Measurements from ENCODE around the gene PPP6R2. TPM values are rescaled to one million over a fixed set of nuclear protein-coding genes. Genes with fewer than 3 reads are reported as not detected.

The PPP6R2 gene
- total and polyA plus RNA-seq, 9 of the 15 experiments (the other 6 are each of a cell fraction or from before 2014, with no cell fraction given), result 0.32 to 39.8 (median 21.4) TPM

DNA sequence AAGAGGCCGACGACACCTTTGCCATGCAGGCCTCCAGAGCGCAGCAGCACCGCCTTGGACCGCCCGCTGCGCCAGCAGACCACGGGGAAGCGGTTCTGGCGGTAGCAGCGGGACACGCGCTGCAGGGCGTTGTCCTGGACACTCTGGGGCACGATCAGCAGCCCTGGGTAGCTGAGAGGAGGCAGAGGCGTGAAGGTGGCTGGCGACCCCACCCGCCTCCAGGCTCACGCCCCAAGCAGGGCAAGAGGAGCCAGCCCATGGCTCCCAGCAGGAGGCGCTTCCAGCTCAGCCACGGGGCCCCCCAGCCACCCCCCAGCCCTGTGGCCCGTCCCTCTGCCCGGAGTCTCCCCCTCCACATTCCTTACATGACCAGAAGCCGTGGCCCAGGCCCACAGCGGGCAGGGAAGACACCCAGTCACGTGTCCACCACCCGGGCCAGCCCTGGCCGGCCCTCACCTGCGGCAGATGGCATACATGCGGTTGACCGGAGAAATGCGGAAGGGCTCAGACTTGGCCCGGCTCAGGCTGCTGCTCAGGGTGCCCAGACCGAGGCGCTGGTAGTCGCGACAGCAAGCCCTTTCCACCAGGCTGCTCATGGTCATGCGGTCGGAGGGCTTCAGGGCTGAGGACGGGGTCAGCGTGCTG lies 116.5 kb downstream of the PPP6R2 start:
- BruUV-seq (replicated peaks), result TSS peak; percentile 36
- no peak for DNase-seq (ENCODE audit: extremely low read depth in 1 of 4, low spot score in 3 of 4)
- WGBS (ENCODE audit: insufficient coverage, low coverage, missing lambda C conversion rate), result 97% methylated on average over 5 of the region's 41 CpGs

More for the DNA sequence above, 116.5 kb downstream of the PPP6R2 start:
- Histone ChIP-seq H3K79me2 (ENCODE audit: control insufficient read depth, insufficient read depth, low read length) (no peaks in the 10 kb centered on the region), H3K4me2 (ENCODE audit: insufficient read depth, low read length) (no peak overlapping the region), H3K9me3 (replicated peaks; ENCODE audit: control insufficient read depth, insufficient read depth, low read depth, low read length) (no peaks in the 10 kb centered on the region), H3K36me3 (ENCODE audit: control insufficient read depth, insufficient read depth, low read length) (peaks cover 56% of the 10 kb centered on the region; the same call in 1 of the 3 replicates), H3K4me3 (no peak overlapping the region), H3K27ac (ENCODE audit: extremely low read depth, low read depth, low read length) (no peak overlapping the region), H3K9ac (ENCODE audit: insufficient read depth in 1 of 2, low read depth in 2 of 2, low read length in 2 of 2) (no peak overlapping the region), H4K20me1 (replicated peaks; ENCODE audit: control insufficient read depth, insufficient read depth, low read length) (no peaks in the 10 kb centered on the region), H3K4me1 (replicated peaks in 1 of 2; ENCODE audit: control insufficient read depth in 2 of 2, insufficient read depth in 2 of 2, low read length in 2 of 2) (peaks cover 0 to 4% of the 10 kb centered on the region in 2 experiments; a peak in 1 of 5 replicates), H2AFZ (ENCODE audit: low read depth, low read length) (no peak overlapping the region), H3K27me3 (ENCODE audit: control insufficient read depth in 2 of 2, insufficient read depth in 2 of 2, low read length in 2 of 2) (no peaks in the 10 kb centered on the region), H3K9me1 (ENCODE audit: control insufficient read depth, insufficient read depth, low read length) (no peaks in the 10 kb centered on the region)
- intact Hi-C loops (cut with micrococcal nuclease) (no loop called here), in situ Hi-C loops (cut with MboI) (no loop called here)
- peak; percentile 95 for TF ChIP-seq ZBTB33 (CRISPR knock-in tag; IDR thresholded peaks at IDR 0.05)
- TF ChIP-seq HNRNPUL1 (IDR thresholded peaks at IDR 0.05; ENCODE audit: low read length), result no peak
- no peak for TF ChIP-seq ARID3A (IDR thresholded peaks at IDR 0.05; ENCODE audit: borderline replicate concordance, low read depth, low read length)
- FAIRE-seq (no peak), ATAC-seq (no peak)
- CTCF ChIA-PET (ENCODE audit: low intra/inter-chr PET ratio), result no interaction called here
- POLR2A ChIA-PET, result interaction anchor here (0.6 to 0.7 kb wide), 2 partner anchors 10 to 25 kb away, joined by 3 read pairs; no protein-coding TSS in a partner anchor
